ENCODE results near the gene TAS2R31. TPM values are rescaled to one million over a fixed set of nuclear protein-coding genes. Genes with fewer than 3 reads are reported as not detected.

The TAS2R31 gene
- polyA plus RNA-seq, 3 donors, result 0.29 TPM; not detected in 2

DNA sequence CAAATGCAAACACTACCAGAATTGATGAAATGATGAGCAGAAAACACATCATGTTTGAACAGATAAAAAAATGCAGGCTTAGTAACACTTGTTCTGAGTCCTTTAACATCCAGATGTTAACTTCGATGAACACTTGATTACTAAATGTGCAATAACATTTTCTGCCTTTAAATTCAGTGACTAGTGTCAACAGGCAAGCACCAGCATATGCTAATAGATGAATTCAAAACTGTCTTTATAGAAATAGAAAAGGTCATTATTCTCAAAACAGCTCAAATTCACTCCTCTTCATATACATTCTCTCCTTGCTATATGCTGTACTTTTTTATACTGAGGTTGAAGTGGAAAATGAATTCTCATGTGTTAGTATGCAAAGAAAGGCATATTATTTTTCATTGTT, 8.7 kb downstream of the TAS2R31 start, which contains the start of gene TAS2R19:
Gene TAS2R19, minus strand, starts transcription at position 101 of the 400 bp plus-strand sequence. Its CDS starts 49 bp downstream, at position 52.
- H3K27ac ChIP-seq (ENCODE audit: low read depth in 1 of 2, low read length in 2 of 2), result no peak within 1 kb of the TSS
- H2AFZ ChIP-seq (ENCODE audit: insufficient read depth, low read depth, low read length, poor library complexity, severe bottlenecking), result no peak within 1 kb of the TSS
- no peak for DNase-seq
- no peaks in the 10 kb centered on the region for H3K4me1 ChIP-seq (ENCODE audit: control insufficient read depth in 1 of 2, insufficient read depth in 2 of 2, low read length in 2 of 2)
- Mint-ChIP-seq H3K27ac (no peak within 1 kb of the TSS), H3K36me3 (peaks cover 2 to 22% of the 10 kb centered on the region in 2 donors), H3K4me1 (no peaks in the 10 kb centered on the region), H3K4me3 (no peak within 1 kb of the TSS), H3K9me3 (peaks cover 5 to 15% (median 9%) of the 10 kb centered on the region in 7 donors), H3K27me3 (ENCODE audit: low read depth in 3 of 3) (no peaks in the 10 kb centered on the region)
- H3K4me3 ChIP-seq (replicated peaks in 1 of 3; ENCODE audit: low read depth in 2 of 3, low read length in 3 of 3), result no peak within 1 kb of the TSS
- H3K9me3 ChIP-seq (replicated peaks in 1 of 2; ENCODE audit: control insufficient read depth in 1 of 2, insufficient read depth in 1 of 2, low read length in 2 of 2), result peaks cover 5 to 9% of the 10 kb centered on the region in 2 donors
- intact Hi-C loops (cut with micrococcal nuclease), result no loop called here
- no peaks in the 10 kb centered on the region for H3K79me2 ChIP-seq (ENCODE audit: insufficient read depth, low read length)
- TF ChIP-seq CTCF (IDR thresholded peaks at IDR 0.05), result no peak
- H4K20me1 ChIP-seq (ENCODE audit: insufficient read depth, low read length), result no peaks in the 10 kb centered on the region
- no peak within 1 kb of the TSS for H3K4me2 ChIP-seq (replicated peaks; ENCODE audit: extremely low read depth, low read length, poor library complexity, severe bottlenecking)
- H3K36me3 ChIP-seq (replicated peaks in 1 of 2; ENCODE audit: control insufficient read depth in 1 of 2, insufficient read depth in 2 of 2, low read length in 2 of 2), result peaks cover 0 to under 1% of the 10 kb centered on the region in 2 donors
- no peaks in the 10 kb centered on the region for H3K27me3 ChIP-seq (ENCODE audit: control insufficient read depth in 2 of 2, insufficient read depth in 2 of 2, low read length in 2 of 2)
- H3K9ac ChIP-seq (ENCODE audit: insufficient read depth, low read length, poor library complexity, severe bottlenecking), result no peak within 1 kb of the TSS
- WGBS (ENCODE audit: insufficient coverage), result 100% methylated on average over 1 of the region's 1 CpG

- WGBS (ENCODE audit: insufficient coverage), result no CpG with 5 or more reads among the region's 1 CpG
- no peak overlapping the region for H3K4me2 ChIP-seq (replicated peaks; ENCODE audit: extremely low read depth, low read length, poor library complexity, severe bottlenecking)
- H3K27ac ChIP-seq (ENCODE audit: low read depth in 1 of 2, low read length in 2 of 2), result no peak overlapping the region
- no peak overlapping the region for H3K27ac Mint-ChIP-seq
- no peaks in the 10 kb centered on the region for H3K27me3 Mint-ChIP-seq (ENCODE audit: low read depth in 3 of 3)
- intact Hi-C loops (cut with micrococcal nuclease), result no loop called here
- no peaks in the 10 kb centered on the region for H3K4me1 Mint-ChIP-seq
- no peak overlapping the region for H3K9ac ChIP-seq (ENCODE audit: insufficient read depth, low read length, poor library complexity, severe bottlenecking)
- no peaks in the 10 kb centered on the region for H3K9me3 ChIP-seq (replicated peaks in 1 of 2; ENCODE audit: control insufficient read depth in 1 of 2, insufficient read depth in 1 of 2, low read length in 2 of 2)
- no peaks in the 10 kb centered on the region for H3K4me1 ChIP-seq (ENCODE audit: control insufficient read depth in 1 of 2, insufficient read depth in 2 of 2, low read length in 2 of 2)
- no peak overlapping the region for H3K4me3 ChIP-seq (replicated peaks in 1 of 3; ENCODE audit: low read depth in 2 of 3, low read length in 3 of 3)
- TF ChIP-seq CTCF (IDR thresholded peaks at IDR 0.05), result no peak
- no peaks in the 10 kb centered on the region for H4K20me1 ChIP-seq (ENCODE audit: insufficient read depth, low read length)
- peaks cover 0 to 2% (median 0%) of the 10 kb centered on the region in 7 donors for H3K9me3 Mint-ChIP-seq
- no peaks in the 10 kb centered on the region for H3K79me2 ChIP-seq (ENCODE audit: insufficient read depth, low read length)
- peaks cover 0 to 2% of the 10 kb centered on the region in 2 donors for H3K36me3 ChIP-seq (replicated peaks in 1 of 2; ENCODE audit: control insufficient read depth in 1 of 2, insufficient read depth in 2 of 2, low read length in 2 of 2)
- DNase-seq, result no peak
- no peak overlapping the region for H3K4me3 Mint-ChIP-seq
- no peak overlapping the region for H2AFZ ChIP-seq (ENCODE audit: insufficient read depth, low read depth, low read length, poor library complexity, severe bottlenecking)
- no peaks in the 10 kb centered on the region for H3K27me3 ChIP-seq (ENCODE audit: control insufficient read depth in 2 of 2, insufficient read depth in 2 of 2, low read length in 2 of 2)
- H3K36me3 Mint-ChIP-seq, result peaks cover 2 to 21% of the 10 kb centered on the region in 2 donors
Observed at GRCh38 chr12:11016937-11017336, 14.3 kb downstream of the TAS2R31 start.
